ENCODE data around the gene FYTTD1. TPM values are rescaled to one million over a fixed set of nuclear protein-coding genes. Genes with fewer than 3 reads are reported as not detected.
"Not testable (repeated sequence)": the region's sequence is repeated elsewhere in the genome, so short reads cannot be mapped to it uniquely, and the experiment has no call there.

FYTTD1 gene
- total RNA-seq, 1 experiment from 2014 or later: 70.7 TPM

- no peaks in the 10 kb centered on the region for H4K20me1 ChIP-seq (ENCODE audit: insufficient read depth)
- no TSS peak for BruUV-seq (replicated peaks)
- no peaks in the 10 kb centered on the region for H3K27me3 ChIP-seq (ENCODE audit: insufficient read depth, low read length)
- ChIA-PET CTCF (no interaction called here), POLR2A (no interaction called here), RAD21 (ENCODE audit: low non-redundant PET in 1 of 2, low total read pairs in 2 of 2, uncharacterized antibody in 2 of 2, unreplicated experiment in 2 of 2) (no interaction called here)
- H3K9me3 ChIP-seq (ENCODE audit: control insufficient read depth in 1 of 2, insufficient read depth in 1 of 2, low read depth in 1 of 2, low read length in 2 of 2): no peaks in the 10 kb centered on the region
- H3K79me2 ChIP-seq (ENCODE audit: insufficient read depth, low read length): peaks cover 5% of the 10 kb centered on the region; the same call in 1 of the 2 replicates
- intact Hi-C loops (cut with micrococcal nuclease): no loop called here
- H2AFZ ChIP-seq (ENCODE audit: low read depth, low read length, poor library complexity, severe bottlenecking): no peak overlapping the region
- no peak overlapping the region for H3K9ac ChIP-seq (ENCODE audit: low read length)
- peaks cover 0 to 3% of the 10 kb centered on the region in 2 experiments; a peak in 1 of 4 replicates for H3K36me3 ChIP-seq (ENCODE audit: control insufficient read depth in 1 of 2, insufficient read depth in 2 of 2, low read length in 2 of 2)
- peaks cover 12 to 13% of the 10 kb centered on the region in 2 experiments for H3K4me1 ChIP-seq (ENCODE audit: control insufficient read depth in 1 of 2, insufficient read depth in 2 of 2, low read length in 2 of 2)
- TF ChIP-seq POLR2A (IDR thresholded peaks at IDR 0.05; ENCODE audit: borderline replicate concordance, extremely low read depth, insufficient read depth, insufficient read length): no peak
- H3K27ac ChIP-seq (ENCODE audit: low read depth, low read length): no peak overlapping the region
- no peak overlapping the region for H3K4me3 ChIP-seq (replicated peaks in 1 of 2; ENCODE audit: low read depth in 1 of 2, low read length in 2 of 2)
- ATAC-seq (no peak), DNase-seq (ENCODE audit: low read depth, low spot score) (no peak)
- no peak overlapping the region for H3K4me2 ChIP-seq (ENCODE audit: low read length)
- no peaks in the 10 kb centered on the region for H3K9me2 ChIP-seq (ENCODE audit: insufficient read depth)
Observed at GRCh38 chr3:197706658-197707057, 43.0 kb upstream of the FYTTD1 start.

DNA sequence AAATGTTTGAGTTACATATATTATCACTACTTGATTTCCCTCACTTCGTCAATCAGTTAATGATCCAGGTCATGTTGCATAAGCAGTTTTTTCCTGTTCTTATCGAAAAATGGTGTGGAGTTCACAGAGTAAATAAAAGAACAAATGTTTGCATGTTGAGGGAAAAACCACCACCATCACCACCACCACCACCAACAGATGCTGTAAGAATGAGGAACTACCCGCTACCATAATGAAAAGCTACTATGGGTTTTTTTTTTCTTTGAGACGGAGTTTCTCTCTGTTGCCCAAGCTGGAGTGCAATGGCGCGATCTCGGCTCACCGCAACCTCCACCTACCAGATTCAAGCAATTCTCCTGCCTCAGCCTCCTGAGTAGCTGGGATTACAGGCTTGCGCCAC lies 40.5 kb upstream of the FYTTD1 start:
- POLR2A ChIA-PET: no interaction called here
- no peaks in the 10 kb centered on the region for H3K9me3 ChIP-seq (ENCODE audit: control insufficient read depth in 1 of 2, insufficient read depth in 1 of 2, low read depth in 1 of 2, low read length in 2 of 2)
- CTCF ChIA-PET: no interaction called here
- H3K9me2 ChIP-seq (ENCODE audit: insufficient read depth): no peaks in the 10 kb centered on the region
- TF ChIP-seq ZBTB33 (IDR thresholded peaks at IDR 0.05; ENCODE audit: extremely low read depth, insufficient replicate concordance, low read length) (no peak), TCF7L2 (IDR thresholded peaks at IDR 0.05; ENCODE audit: borderline replicate concordance, extremely low read depth, insufficient read depth, insufficient read length) (no peak), POLR2A (IDR thresholded peaks at IDR 0.05; ENCODE audit: borderline replicate concordance, extremely low read depth, insufficient read depth, insufficient read length) (no peak), MAX (IDR thresholded peaks at IDR 0.05) (no peak), EGR1 (IDR thresholded peaks at IDR 0.05; ENCODE audit: low read depth) (no peak), CEBPB (IDR thresholded peaks at IDR 0.05; ENCODE audit: low read depth) (no peak), YY1 (IDR thresholded peaks at IDR 0.05; ENCODE audit: extremely low read depth, insufficient replicate concordance, low read depth, low read length) (no peak), EZH2phosphoT487 (IDR thresholded peaks at IDR 0.05; ENCODE audit: borderline replicate concordance) (no peak), ELF1 (IDR thresholded peaks at IDR 0.05; ENCODE audit: borderline replicate concordance, low read depth) (no peak), SRF (IDR thresholded peaks at IDR 0.05; ENCODE audit: low read depth) (no peak), FOSL1 (IDR thresholded peaks at IDR 0.05; ENCODE audit: low read depth) (no peak)
- H3K36me3 ChIP-seq (ENCODE audit: control insufficient read depth in 1 of 2, insufficient read depth in 2 of 2, low read length in 2 of 2): no peaks in the 10 kb centered on the region; a peak in 1 of 4 replicates
- peaks cover 32 to 38% of the 10 kb centered on the region in 2 experiments for H3K4me1 ChIP-seq (ENCODE audit: control insufficient read depth in 1 of 2, insufficient read depth in 2 of 2, low read length in 2 of 2)
- H3K4me2 ChIP-seq (ENCODE audit: low read length): no peak overlapping the region
- ATAC-seq (no peak), DNase-seq (ENCODE audit: low read depth, low spot score) (no peak)
- RAD21 ChIA-PET (ENCODE audit: low non-redundant PET in 1 of 2, low total read pairs in 2 of 2, uncharacterized antibody in 2 of 2, unreplicated experiment in 2 of 2): no interaction called here
- no peak overlapping the region for H3K9ac ChIP-seq (ENCODE audit: low read length)
- H3K4me3 ChIP-seq (replicated peaks in 1 of 2; ENCODE audit: low read depth in 1 of 2, low read length in 2 of 2): no peak overlapping the region
- intact Hi-C loops (cut with micrococcal nuclease): no loop called here
- no TSS peak for BruUV-seq (replicated peaks)
- no peak overlapping the region for H2AFZ ChIP-seq (ENCODE audit: low read depth, low read length, poor library complexity, severe bottlenecking)
- H3K27me3 ChIP-seq (ENCODE audit: insufficient read depth, low read length): no peaks in the 10 kb centered on the region
- H3K79me2 ChIP-seq (ENCODE audit: insufficient read depth, low read length): peaks cover 5% of the 10 kb centered on the region; the same call in 1 of the 2 replicates
- no peaks in the 10 kb centered on the region for H4K20me1 ChIP-seq (ENCODE audit: insufficient read depth)
- H3K27ac ChIP-seq (ENCODE audit: low read depth, low read length): no peak overlapping the region

GRCh38 chr3:197710965-197711364 lies 38.7 kb upstream of the FYTTD1 start:
- BruUV-seq (replicated peaks); H3K4me3 ChIP-seq (replicated peaks in 1 of 2; ENCODE audit: low read depth in 1 of 2, low read length in 2 of 2); RAD21 ChIA-PET (ENCODE audit: low non-redundant PET in 1 of 2, low total read pairs in 2 of 2, uncharacterized antibody in 2 of 2, unreplicated experiment in 2 of 2); CTCF ChIA-PET; ATAC-seq; intact Hi-C loops (cut with micrococcal nuclease); H3K9me2 ChIP-seq (ENCODE audit: insufficient read depth); H2AFZ ChIP-seq (ENCODE audit: low read depth, low read length, poor library complexity, severe bottlenecking); H4K20me1 ChIP-seq (ENCODE audit: insufficient read depth); H3K36me3 ChIP-seq (ENCODE audit: control insufficient read depth in 1 of 2, insufficient read depth in 2 of 2, low read length in 2 of 2); DNase-seq (ENCODE audit: low read depth, low spot score); H3K9me3 ChIP-seq (ENCODE audit: control insufficient read depth in 1 of 2, insufficient read depth in 1 of 2, low read depth in 1 of 2, low read length in 2 of 2); H3K27me3 ChIP-seq (ENCODE audit: insufficient read depth, low read length): not testable (repeated sequence)
- peaks cover 33 to 56% of the 10 kb centered on the region in 2 experiments for H3K4me1 ChIP-seq (ENCODE audit: control insufficient read depth in 1 of 2, insufficient read depth in 2 of 2, low read length in 2 of 2)
- H3K79me2 ChIP-seq (ENCODE audit: insufficient read depth, low read length): peaks cover 11% of the 10 kb centered on the region
- POLR2A ChIA-PET: interaction anchor here (1.8 kb wide), 1 partner anchor 38 kb away, joined by 4 read pairs; no protein-coding TSS in a partner anchor
- H3K27ac ChIP-seq (ENCODE audit: low read depth, low read length): peak overlapping the region; percentile 94; the same call in 1 of the 2 replicates
- H3K4me2 ChIP-seq (ENCODE audit: low read length): peak overlapping the region; percentile 72; the same call in 1 of the 2 replicates
- H3K9ac ChIP-seq (ENCODE audit: low read length): peak overlapping the region; percentile 67

All from HCT116 (cell line).